SK-N-SH (cell line): ENCODE data around the gene NR6A1.

ENCODE experiments used
- CTCF ChIP-seq: fragments of 200-600 bp; sonication (generic); IDR thresholded peaks from 2 replicates; pipeline ENCODE4 v1.6.1; 2017; ENCODE audit warnings: antibody characterized with exemption, mild to moderate bottlenecking, moderate library complexity
- EP300 ChIP-seq, 2 experiments: IDR thresholded peaks; 2 replicates each; pipeline versions ENCODE4 v1.4.0 to v1.6.1; 2012; ENCODE audit warnings: borderline replicate concordance in 1 of 2, low read depth in 1 of 2, low read length in 1 of 2
- FOXJ3 ChIP-seq: sonication (generic); formaldehyde crosslinking; IDR thresholded peaks from 2 replicates; pipeline ENCODE4 v1.5.1; 2020; ENCODE audit warnings: mild to moderate bottlenecking, missing genetic modification reagents
- MXI1 ChIP-seq: IDR thresholded peaks from 2 replicates; pipeline ENCODE4 v1.6.1; 2012; ENCODE audit warnings: mild to moderate bottlenecking, low read depth, low read length, improper control_type of control experiment
- NFIC ChIP-seq: IDR thresholded peaks from 2 replicates; pipeline ENCODE4 v1.4.0; 2012; ENCODE audit warnings: borderline replicate concordance
- POLR2AphosphoS5 ChIP-seq: IDR thresholded peaks from 2 replicates; pipeline ENCODE4 v1.6.1; 2012; ENCODE audit warnings: low read depth, low read length
- RAD21 ChIP-seq: IDR thresholded peaks from 2 replicates; pipeline ENCODE4 v1.6.1; 2012; ENCODE audit warnings: mild to moderate bottlenecking, low read length
- RFX5 ChIP-seq: IDR thresholded peaks from 2 replicates; pipeline ENCODE4 v1.6.1; 2012; ENCODE audit warnings: mild to moderate bottlenecking, improper control_type of control experiment, low read length
- TAF1 ChIP-seq: IDR thresholded peaks from 2 replicates; pipeline ENCODE4 v1.6.1; 2012; ENCODE audit warnings: low read depth, mild to moderate bottlenecking, low read length, moderate library complexity, borderline replicate concordance
- TCF12 ChIP-seq: IDR thresholded peaks from 2 replicates; pipeline ENCODE4 v1.4.0; 2012
- TEAD4 ChIP-seq: IDR thresholded peaks from 2 replicates; pipeline ENCODE4 v1.4.0; 2012; ENCODE audit warnings: mild to moderate bottlenecking, borderline replicate concordance; ENCODE audit not compliant: insufficient read depth
- YY1 ChIP-seq: IDR thresholded peaks from 2 replicates; pipeline ENCODE4 v1.4.0; 2012; ENCODE audit warnings: low read depth, mild to moderate bottlenecking
- TF ChIP-seq, protein P1 (sequence below): IDR thresholded peaks from 2 replicates; pipeline ENCODE4 v1.4.0; 2012; ENCODE audit warnings: low read depth
- TF ChIP-seq, protein P2 (sequence below): fragments of 150-350 bp; IDR thresholded peaks from 2 replicates; pipeline ENCODE4 v1.6.1; 2017; ENCODE audit warnings: antibody characterized with exemption, low read length, low read depth, borderline replicate concordance

DNA sequence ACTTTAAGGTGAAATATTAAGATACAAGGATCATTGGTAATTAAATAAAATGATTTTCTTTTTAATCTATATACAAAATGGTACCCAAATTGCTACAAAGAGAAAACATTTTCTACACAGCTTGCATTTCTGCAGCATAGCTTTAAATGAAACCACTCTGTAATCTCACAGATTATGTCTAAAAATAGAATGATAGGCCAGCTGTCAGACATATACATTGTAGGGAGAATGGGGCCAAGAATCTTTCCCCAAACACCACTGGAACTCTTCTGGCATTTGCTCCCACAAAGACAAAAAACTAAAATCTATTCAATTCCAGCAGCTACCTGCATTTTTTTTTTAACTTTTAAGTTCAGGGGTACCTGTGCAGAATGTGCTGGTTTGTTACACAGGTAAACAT, 139.8 kb downstream of the NR6A1 start:
- TF ChIP-seq CTCF (no peak), RAD21 (no peak), TAF1 (no peak), MXI1 (no peak), TEAD4 (no peak), TCF12 (no peak), RFX5 (no peak), NFIC (no peak), FOXJ3 (no peak), EP300 (IDR thresholded peaks at IDR 0.05; ENCODE audit: borderline replicate concordance in 1 of 2, low read depth in 1 of 2, low read length in 1 of 2) (no peak), YY1 (no peak), POLR2AphosphoS5 (no peak)
- TF ChIP-seq, protein P1, sequence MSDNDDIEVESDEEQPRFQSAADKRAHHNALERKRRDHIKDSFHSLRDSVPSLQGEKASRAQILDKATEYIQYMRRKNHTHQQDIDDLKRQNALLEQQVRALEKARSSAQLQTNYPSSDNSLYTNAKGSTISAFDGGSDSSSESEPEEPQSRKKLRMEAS, result no peak
- TF ChIP-seq, protein P2, sequence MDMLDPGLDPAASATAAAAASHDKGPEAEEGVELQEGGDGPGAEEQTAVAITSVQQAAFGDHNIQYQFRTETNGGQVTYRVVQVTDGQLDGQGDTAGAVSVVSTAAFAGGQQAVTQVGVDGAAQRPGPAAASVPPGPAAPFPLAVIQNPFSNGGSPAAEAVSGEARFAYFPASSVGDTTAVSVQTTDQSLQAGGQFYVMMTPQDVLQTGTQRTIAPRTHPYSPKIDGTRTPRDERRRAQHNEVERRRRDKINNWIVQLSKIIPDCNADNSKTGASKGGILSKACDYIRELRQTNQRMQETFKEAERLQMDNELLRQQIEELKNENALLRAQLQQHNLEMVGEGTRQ, result no peak
